Measurements from ENCODE around the gene HP. TPM values are rescaled to one million over a fixed set of nuclear protein-coding genes. Genes with fewer than 3 reads are reported as not detected.
A peak's percentile ranks its signal among the peaks of the same experiment; 100 is the strongest.

The HP gene
- total RNA-seq, 1 experiment from 2014 or later: not detected

- TF ChIP-seq CTCF (conservative IDR thresholded peaks at IDR 0.05) (no peak), EZH2 (IDR thresholded peaks at IDR 0.05; ENCODE audit: low read depth) (no peak)
- Histone ChIP-seq H2AFZ (no peak overlapping the region), H3K4me1 (replicated peaks; ENCODE audit: insufficient read depth) (no peaks in the 10 kb centered on the region), H3K27me3 (ENCODE audit: insufficient read depth, low read depth) (peaks cover 43% of the 10 kb centered on the region; the same call in 1 of the 2 replicates), H3F3A (ENCODE audit: insufficient read depth, low read depth) (no peaks in the 10 kb centered on the region), H3K9me2 (ENCODE audit: insufficient read depth) (no peaks in the 10 kb centered on the region), H3K27ac (no peak overlapping the region), H3K9me3 (ENCODE audit: insufficient read depth, low read depth) (no peaks in the 10 kb centered on the region), H4K20me1 (ENCODE audit: insufficient read depth) (no peaks in the 10 kb centered on the region), H3K79me2 (ENCODE audit: low read depth) (no peaks in the 10 kb centered on the region), H3K4me3 (no peak overlapping the region), H3K4me2 (no peak overlapping the region), H3K36me3 (ENCODE audit: low read depth) (no peaks in the 10 kb centered on the region)
- DNase-seq: no peak
- intact Hi-C loops (cut with micrococcal nuclease; ENCODE audit: unreplicated experiment): no loop called here
- POLR2A ChIA-PET (ENCODE audit: unreplicated experiment): no interaction called here
- BruUV-seq (replicated peaks): no TSS peak
- CTCF ChIA-PET: no interaction called here
Measured at GRCh38 chr16:72061564-72061963, 7.3 kb downstream of the HP start.

GRCh38 chr16:72064361-72064894, 10.1 kb downstream of the HP start:
- no peak for DNase-seq
- Histone ChIP-seq H3K9me2 (ENCODE audit: insufficient read depth) (no peaks in the 10 kb centered on the region), H4K20me1 (ENCODE audit: insufficient read depth) (no peaks in the 10 kb centered on the region), H3F3A (ENCODE audit: insufficient read depth, low read depth) (no peaks in the 10 kb centered on the region), H3K4me3 (no peak overlapping the region), H3K27ac (no peak overlapping the region), H3K79me2 (ENCODE audit: low read depth) (no peaks in the 10 kb centered on the region), H3K4me1 (replicated peaks; ENCODE audit: insufficient read depth) (no peaks in the 10 kb centered on the region), H3K27me3 (ENCODE audit: insufficient read depth, low read depth) (peaks cover 31% of the 10 kb centered on the region; the same call in 1 of the 2 replicates), H3K4me2 (no peak overlapping the region), H3K36me3 (ENCODE audit: low read depth) (no peaks in the 10 kb centered on the region), H2AFZ (no peak overlapping the region), H3K9me3 (ENCODE audit: insufficient read depth, low read depth) (no peaks in the 10 kb centered on the region)
- TF ChIP-seq EZH2 (IDR thresholded peaks at IDR 0.05; ENCODE audit: low read depth) (no peak), CTCF (conservative IDR thresholded peaks at IDR 0.05) (no peak)
- POLR2A ChIA-PET (ENCODE audit: unreplicated experiment): no interaction called here
- intact Hi-C loops (cut with micrococcal nuclease; ENCODE audit: unreplicated experiment): no loop called here
- no TSS peak for BruUV-seq (replicated peaks)
- CTCF ChIA-PET: no interaction called here

- POLR2A ChIA-PET (ENCODE audit: unreplicated experiment): no interaction called here
- Histone ChIP-seq H2AFZ (no peak overlapping the region), H3F3A (ENCODE audit: insufficient read depth, low read depth) (no peaks in the 10 kb centered on the region), H3K9me2 (ENCODE audit: insufficient read depth) (no peaks in the 10 kb centered on the region), H4K20me1 (ENCODE audit: insufficient read depth) (no peaks in the 10 kb centered on the region), H3K9me3 (ENCODE audit: insufficient read depth, low read depth) (no peaks in the 10 kb centered on the region), H3K27ac (no peak overlapping the region), H3K4me2 (no peak overlapping the region), H3K79me2 (ENCODE audit: low read depth) (no peaks in the 10 kb centered on the region), H3K4me3 (no peak overlapping the region), H3K27me3 (ENCODE audit: insufficient read depth, low read depth) (peaks cover 23% of the 10 kb centered on the region; the same call in 1 of the 2 replicates), H3K4me1 (replicated peaks; ENCODE audit: insufficient read depth) (no peaks in the 10 kb centered on the region), H3K36me3 (ENCODE audit: low read depth) (no peaks in the 10 kb centered on the region)
- intact Hi-C loops (cut with micrococcal nuclease; ENCODE audit: unreplicated experiment): loop anchor here (1.0 kb wide), 1 partner anchor 33 kb away; no protein-coding TSS in a partner anchor
- CTCF ChIA-PET: interaction anchor here (1.5 kb wide), 1 partner anchor 27 kb away, joined by 6 read pairs; the partner anchor contains the start of genes DHX38 and TXNL4B
- no TSS peak for BruUV-seq (replicated peaks)
- TF ChIP-seq EZH2 (IDR thresholded peaks at IDR 0.05; ENCODE audit: low read depth): no peak
- peak; percentile 74 for TF ChIP-seq CTCF (conservative IDR thresholded peaks at IDR 0.05)
- peak in 1 of 2 experiments; percentile 2 for DNase-seq
Measured at GRCh38 chr16:72066747-72067146, 12.4 kb downstream of the HP start.

Data from PC-9 (cell line).